Neural progenitor cell (in vitro differentiated cells): ENCODE measurements around the gene KIAA0586. TPM values are rescaled to one million over a fixed set of nuclear protein-coding genes. Genes with fewer than 3 reads are reported as not detected.

Experiments used
- DNase-seq: peaks from one replicate; pipeline ENCODE4 v3.0.0-alpha.2; 2016; ENCODE audit warnings: low spot score
- H2AFZ ChIP-seq: fragments of 200-600 bp; sonication (generic); replicated peaks from 2 replicates; pipeline ENCODE4 v1.6.1; 2016; ENCODE audit warnings: antibody characterized with exemption
- H3F3A ChIP-seq: fragments of 200-600 bp; sonication (generic); 2 replicates; pipeline ENCODE4 v1.6.1; 2016; ENCODE audit warnings: antibody characterized with exemption, low read depth
- H3K27ac ChIP-seq: fragments of 200-600 bp; sonication (generic); 2 replicates; pipeline ENCODE4 v1.5.1; 2016; ENCODE audit warnings: mild to moderate bottlenecking
- H3K27me3 ChIP-seq: fragments of 200-600 bp; sonication (generic); 2 replicates; pipeline ENCODE4 v1.6.1; 2016; ENCODE audit warnings: mild to moderate bottlenecking, moderate library complexity
- H3K36me3 ChIP-seq: fragments of 200-600 bp; sonication (generic); 2 replicates; pipeline ENCODE4 v1.5.1; 2016
- H3K4me1 ChIP-seq: fragments of 200-600 bp; sonication (generic); 2 replicates; pipeline ENCODE4 v1.6.1; 2016; ENCODE audit warnings: mixed run types
- H3K4me2 ChIP-seq: fragments of 200-600 bp; sonication (generic); 2 replicates; pipeline ENCODE4 v1.6.1; 2016
- H3K4me3 ChIP-seq: fragments of 200-600 bp; sonication (generic); 2 replicates; pipeline ENCODE4 v1.5.1; 2016
- H3K79me2 ChIP-seq: fragments of 200-600 bp; sonication (generic); 2 replicates; pipeline ENCODE4 v1.6.1; 2016; ENCODE audit warnings: low read depth
- H3K9ac ChIP-seq: fragments of 200-600 bp; sonication (generic); 2 replicates; pipeline ENCODE4 v1.6.1; 2016
- H3K9me3 ChIP-seq: fragments of 200-600 bp; sonication (generic); 2 replicates; pipeline ENCODE4 v1.5.1; 2016; ENCODE audit warnings: low read depth
- H4K20me1 ChIP-seq: fragments of 200-600 bp; sonication (generic); 2 replicates; pipeline ENCODE4 v1.6.1; 2016; ENCODE audit warnings: low read depth
- H3K27ac Mint-ChIP-seq: 3 replicates; pipeline ENCODE4 v1.8.0; 2021; ENCODE audit warnings: mixed read lengths
- H3K27me3 Mint-ChIP-seq: 2 replicates; pipeline ENCODE4 v1.8.0; 2022; ENCODE audit warnings: low read depth, mild to moderate bottlenecking, inconsistent platforms, moderate library complexity, mixed read lengths; ENCODE audit not compliant: insufficient read depth
- H3K36me3 Mint-ChIP-seq: 3 replicates; pipeline ENCODE4 v1.8.0; 2021; ENCODE audit warnings: mixed read lengths
- H3K4me1 Mint-ChIP-seq: 3 replicates; pipeline ENCODE4 v1.8.0; 2021; ENCODE audit warnings: mixed read lengths
- H3K4me3 Mint-ChIP-seq: 3 replicates; pipeline ENCODE4 v1.8.0; 2021; ENCODE audit warnings: mild to moderate bottlenecking, moderate library complexity, mixed read lengths
- H3K9me3 Mint-ChIP-seq: 3 replicates; pipeline ENCODE4 v1.8.0; 2020; ENCODE audit warnings: mixed read lengths
- CTCF ChIP-seq: fragments of 200-600 bp; sonication (generic); IDR thresholded peaks from 2 replicates; pipeline ENCODE4 v1.5.1; 2017; ENCODE audit warnings: antibody characterized with exemption, mild to moderate bottlenecking
- EZH2 ChIP-seq: fragments of 200-600 bp; sonication (generic); IDR thresholded peaks from 2 replicates; pipeline ENCODE4 v1.6.1; 2017; ENCODE audit warnings: antibody characterized with exemption, mild to moderate bottlenecking, moderate library complexity
- EZH2phosphoT487 ChIP-seq: fragments of 200-600 bp; sonication (generic); IDR thresholded peaks from 2 replicates; pipeline ENCODE4 v1.6.1; 2017; ENCODE audit warnings: antibody characterized with exemption
- small RNA-seq: library from RNA; depleted of rRNA; stranded (forward); fragments of <200 nt; gene quantifications from one replicate; pipeline ENCODE3, GENCODE V24; 2015
- total RNA-seq: library from RNA; depleted of rRNA; stranded (reverse); fragments of >200 nt; gene quantifications from 2 replicates; pipeline ENCODE4 v1.2.3, GENCODE V29; 2015; ENCODE audit warnings: low replicate concordance

The KIAA0586 gene
- total RNA-seq, 1 donor from 2014 or later, result 79.4 TPM

GRCh38 chr14:58598804-58599525 lies 171.4 kb downstream of the KIAA0586 start:
- H3F3A ChIP-seq, result no peaks in the 10 kb centered on the region

GRCh38 chr14:58599707-58600106 lies 172.2 kb downstream of the KIAA0586 start:
- no peak for DNase-seq
- Histone ChIP-seq H3F3A (no peaks in the 10 kb centered on the region), H3K4me3 (no peak overlapping the region), H3K79me2 (no peaks in the 10 kb centered on the region), H3K4me1 (no peaks in the 10 kb centered on the region), H3K27ac (no peak overlapping the region), H2AFZ (no peak overlapping the region), H3K9me3 (no peaks in the 10 kb centered on the region), H4K20me1 (no peaks in the 10 kb centered on the region), H3K9ac (no peak overlapping the region), H3K36me3 (no peaks in the 10 kb centered on the region), H3K27me3 (no peaks in the 10 kb centered on the region), H3K4me2 (no peak overlapping the region)
- H3K36me3 Mint-ChIP-seq, result no peaks in the 10 kb centered on the region
- no peak overlapping the region for H3K27ac Mint-ChIP-seq
- H3K4me1 Mint-ChIP-seq, result no peaks in the 10 kb centered on the region
- H3K27me3 Mint-ChIP-seq, result no peaks in the 10 kb centered on the region
- no peaks in the 10 kb centered on the region for H3K9me3 Mint-ChIP-seq
- no peak overlapping the region for H3K4me3 Mint-ChIP-seq
- no peak for TF ChIP-seq EZH2phosphoT487
- TF ChIP-seq CTCF, result no peak

More at GRCh38 chr14:58598804-58599525, 171.4 kb downstream of the KIAA0586 start:
- H3K79me2 ChIP-seq, result no peaks in the 10 kb centered on the region
- no peaks in the 10 kb centered on the region for H3K36me3 ChIP-seq
- no peak overlapping the region for H3K4me2 ChIP-seq
- no peak overlapping the region for H3K9ac ChIP-seq
- no peak overlapping the region for H3K4me3 Mint-ChIP-seq
- no peaks in the 10 kb centered on the region for H3K4me1 ChIP-seq
- H2AFZ ChIP-seq, result no peak overlapping the region
- TF ChIP-seq EZH2phosphoT487 (no peak), CTCF (no peak), EZH2 (no peak)
- no peaks in the 10 kb centered on the region for H3K9me3 ChIP-seq
- no peaks in the 10 kb centered on the region for H3K4me1 Mint-ChIP-seq
- H3K27me3 ChIP-seq, result no peaks in the 10 kb centered on the region
- H3K27ac ChIP-seq, result no peak overlapping the region
- H3K27me3 Mint-ChIP-seq, result no peaks in the 10 kb centered on the region
- no peaks in the 10 kb centered on the region for H4K20me1 ChIP-seq
- H3K9me3 Mint-ChIP-seq, result no peaks in the 10 kb centered on the region
- H3K36me3 Mint-ChIP-seq, result no peaks in the 10 kb centered on the region
- H3K27ac Mint-ChIP-seq, result no peak overlapping the region
- no peak overlapping the region for H3K4me3 ChIP-seq
- no peak for DNase-seq

Small RNA genes within 50 kb of the gene (small RNA-seq; reads per million reads assigned to genes)
- gene HSBP1P1 (not detected), gene RF00019 (not detected)

Other genes with a start within 250 kb of the KIAA0586 start
- gene ACTR10, start 227.6 kb upstream of the KIAA0586 start, total RNA-seq, result 59.2 and 119 TPM in 2 replicates
- gene PSMA3, start 182.9 kb upstream of the KIAA0586 start, total RNA-seq, result 192 and 268 TPM in 2 replicates
- gene ARID4A, start 129.2 kb upstream of the KIAA0586 start, total RNA-seq, result 12.6 and 24.1 TPM in 2 replicates
- gene TOMM20L, start 31.8 kb upstream of the KIAA0586 start, total RNA-seq, result not detected in 2 replicates
- 74.1 and 97.2 TPM in 2 replicates for gene TIMM9, start 188 bp upstream of the KIAA0586 start, total RNA-seq
- 3.3 and 3.4 TPM in 2 replicates for gene DACT1, start 210.2 kb downstream of the KIAA0586 start, total RNA-seq